Erythroblast (primary cell): ENCODE measurements around the gene CAPN15.

Source experiments
- GATA1 ChIP-seq: IDR thresholded peaks from 2 replicates; pipeline ENCODE4 v1.6.1; 2011; ENCODE audit warnings: low read depth, mild to moderate bottlenecking, control low read depth, low read length, moderate library complexity
- POLR2A ChIP-seq: IDR thresholded peaks from 2 replicates; pipeline ENCODE4 v1.6.1; 2011; ENCODE audit warnings: mild to moderate bottlenecking, low read length

DNA sequence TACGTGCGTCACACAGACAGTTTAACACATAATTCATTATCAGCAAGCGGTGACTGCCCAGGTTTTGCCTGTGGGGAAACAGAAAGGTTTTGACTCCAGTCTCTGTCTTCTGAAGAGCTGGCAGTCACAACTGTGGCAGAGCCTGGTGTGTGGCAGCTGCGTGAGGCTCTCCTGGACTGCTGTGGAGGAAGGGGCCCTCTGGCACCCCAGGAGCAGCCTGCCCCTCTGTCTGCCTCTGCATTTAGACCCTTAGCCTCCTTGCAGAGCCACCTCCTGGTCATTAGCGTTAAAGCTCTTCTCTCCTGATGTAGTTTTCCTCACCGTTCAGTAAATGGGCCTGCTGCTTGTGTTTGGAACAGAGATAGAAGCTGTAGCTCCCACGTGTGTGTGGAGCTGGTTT, 73.3 kb downstream of the CAPN15 start:
- TF ChIP-seq POLR2A (no peak), GATA1 (no peak)
